Renal pelvis (tissue), 4 donors: ENCODE results near the gene PARM1. TPM values are rescaled to one million over a fixed set of nuclear protein-coding genes. Genes with fewer than 3 reads are reported as not detected.
A peak's percentile ranks its signal among the peaks of the same experiment; 100 is the strongest.

ENCODE experiments used
- DNase-seq: peaks from one replicate; pipeline ENCODE4 v3.0.0-alpha.2; 2013
- polyA plus RNA-seq, 3 donors: library from polyadenylated mRNA; unstranded; fragments of 120-200 nt; gene quantifications; one replicate each; pipeline ENCODE4 v1.2.1, GENCODE V29; 2013; ENCODE audit not compliant: insufficient read length in 3 of 3

PARM1 gene
- polyA plus RNA-seq, 3 donors, result 52.3 to 67.7 (median 56.9) TPM

DNA sequence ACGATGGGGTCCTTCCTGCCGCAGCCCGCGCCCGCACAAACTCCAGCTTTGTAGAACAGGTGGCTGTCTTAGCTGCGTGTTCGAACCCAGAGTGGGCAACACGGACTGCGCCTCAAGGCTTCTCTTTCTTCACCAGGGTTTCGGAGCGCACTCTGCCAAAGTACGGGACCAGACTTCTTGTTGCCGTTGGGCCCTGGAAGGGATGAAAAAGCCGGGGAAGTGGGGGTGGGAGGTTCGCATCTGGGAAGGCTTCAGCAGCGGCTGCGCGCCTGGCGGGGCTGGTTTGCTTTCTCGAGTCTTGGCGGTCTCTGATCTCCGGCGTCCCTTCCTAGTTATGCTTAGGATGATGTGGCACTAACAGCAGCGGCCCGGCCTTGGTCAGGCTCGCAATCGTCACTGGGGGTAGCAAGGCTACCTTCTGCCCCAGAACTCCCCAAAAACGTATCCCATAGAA, 673 bp downstream of the PARM1 start:
- DNase-seq, result no peak

DNA sequence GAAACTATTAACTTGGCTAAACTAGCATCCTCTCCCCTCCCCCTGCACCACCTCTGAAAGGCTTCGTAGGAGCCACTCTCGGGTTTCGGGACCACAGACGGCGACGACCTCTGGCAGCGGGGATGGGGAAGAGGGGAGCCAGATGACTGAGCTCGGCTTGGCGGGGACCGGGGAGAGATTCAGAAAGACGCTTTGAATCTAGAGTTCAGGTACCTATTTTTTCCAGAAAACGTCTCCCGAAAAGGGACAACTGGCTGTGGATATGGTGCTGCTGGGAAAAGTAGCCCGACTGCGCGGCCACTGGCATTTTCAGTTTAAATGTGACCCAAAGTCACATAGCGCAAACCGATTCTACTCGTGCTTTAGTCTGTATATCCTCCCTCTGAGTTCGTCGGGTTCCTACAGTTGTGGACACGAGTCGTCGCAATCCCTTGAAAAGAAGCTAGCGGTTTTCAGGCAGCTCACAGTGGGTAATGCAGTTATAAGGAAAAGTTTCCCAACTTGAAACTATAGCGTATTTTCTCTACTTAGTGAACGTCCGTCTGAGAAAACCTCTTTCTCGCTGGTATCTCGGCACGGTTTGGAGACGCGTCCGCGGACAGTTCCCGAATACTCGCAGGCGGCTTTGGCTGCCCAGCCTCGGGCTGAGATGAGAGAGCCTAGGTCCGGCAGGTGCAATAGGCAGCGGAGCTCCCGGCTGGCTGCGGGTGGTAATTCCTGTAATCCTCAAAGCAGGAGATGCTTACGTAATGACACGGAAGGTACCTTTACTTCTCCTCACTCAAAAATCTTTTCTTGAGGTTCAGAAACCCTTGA, 1.3 kb downstream of the PARM1 start:
- peak; percentile 35 for DNase-seq

DNA sequence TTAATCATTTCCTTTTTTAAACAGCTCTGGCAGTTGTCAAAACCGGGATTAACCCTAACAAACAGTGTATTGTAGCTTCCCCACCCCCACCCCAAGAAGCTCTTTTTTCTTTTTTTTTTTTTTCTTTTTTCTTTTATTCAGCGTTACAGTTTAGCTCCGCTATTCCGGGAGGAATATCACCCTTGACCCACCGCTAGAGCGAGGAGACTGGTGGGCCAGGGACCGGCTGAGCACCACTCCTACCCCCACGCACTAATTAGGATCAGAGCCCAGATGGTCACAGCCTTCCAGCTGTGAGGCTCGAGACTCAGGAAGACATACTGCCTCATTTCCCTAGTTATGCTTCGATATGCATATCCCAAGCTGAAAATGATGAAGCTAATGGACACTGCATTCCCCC, 2.0 kb downstream of the PARM1 start:
- peak; percentile 47 for DNase-seq

DNA sequence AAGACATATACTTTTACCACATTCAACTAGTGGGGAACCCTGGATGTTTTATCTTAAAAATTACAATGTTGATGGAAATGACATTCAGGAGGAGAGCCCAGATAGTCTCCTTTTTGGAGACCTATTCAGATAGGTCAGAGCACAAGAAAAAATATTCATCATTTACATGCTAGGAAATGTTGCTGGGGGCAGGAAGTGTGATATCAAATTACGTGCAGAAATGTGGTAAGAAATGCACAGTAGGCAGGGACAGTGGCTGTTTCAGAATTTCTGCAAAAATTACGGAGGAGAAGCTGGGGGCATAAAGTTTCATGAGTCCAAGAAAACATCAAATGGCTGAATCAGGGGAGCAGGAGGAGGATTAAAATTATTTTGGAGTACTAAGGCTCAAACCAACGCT, 8.2 kb downstream of the PARM1 start:
- DNase-seq, result no peak

DNA sequence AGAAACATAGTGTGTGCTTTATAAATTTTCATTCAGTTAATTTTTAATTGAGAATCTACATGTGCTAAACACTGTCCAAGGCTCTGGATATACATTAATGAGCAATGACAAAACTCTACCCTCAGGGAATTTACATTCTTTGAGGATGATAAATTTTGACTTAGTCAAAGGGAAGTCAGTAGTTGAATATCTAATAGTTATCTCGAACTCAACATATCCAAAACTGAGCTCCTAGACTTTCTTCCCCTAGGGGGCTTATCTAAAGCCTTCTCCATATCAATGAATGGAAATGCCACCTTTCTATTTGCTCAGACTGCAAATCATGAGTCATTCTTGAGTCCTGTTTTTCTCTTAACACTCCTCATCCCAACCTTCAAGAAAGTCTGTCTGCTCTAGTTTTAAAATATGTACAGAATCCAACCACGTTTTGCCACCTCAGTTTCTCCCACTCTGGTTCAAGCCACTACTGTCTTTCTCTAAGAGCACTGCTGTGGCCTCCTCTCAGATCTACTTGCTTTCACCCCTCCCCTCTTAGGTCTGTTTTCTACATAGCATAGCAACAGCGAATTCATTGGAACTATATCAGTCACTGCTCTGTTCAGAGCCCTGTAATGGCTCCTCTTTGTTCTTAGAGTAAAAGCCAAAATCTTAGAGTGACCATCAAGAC, 9.5 kb downstream of the PARM1 start:
- DNase-seq, result no peak

DNA sequence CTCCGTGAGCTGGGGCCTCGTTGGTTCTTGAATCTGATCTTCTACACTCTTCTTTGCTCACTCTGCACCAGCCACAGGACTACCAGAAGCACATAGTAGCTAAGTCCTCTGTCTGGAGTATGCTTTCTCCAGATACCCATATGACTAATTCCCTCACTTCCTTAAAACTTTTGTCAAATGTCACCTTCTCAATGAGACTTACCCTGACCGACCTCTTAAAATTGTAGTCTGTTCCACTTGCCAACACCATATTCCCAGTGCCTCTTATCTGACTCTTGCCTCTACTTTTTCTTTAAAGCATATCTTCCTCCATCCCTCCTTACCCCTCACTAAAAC, 10.0 kb downstream of the PARM1 start:
- DNase-seq, result no peak

DNA sequence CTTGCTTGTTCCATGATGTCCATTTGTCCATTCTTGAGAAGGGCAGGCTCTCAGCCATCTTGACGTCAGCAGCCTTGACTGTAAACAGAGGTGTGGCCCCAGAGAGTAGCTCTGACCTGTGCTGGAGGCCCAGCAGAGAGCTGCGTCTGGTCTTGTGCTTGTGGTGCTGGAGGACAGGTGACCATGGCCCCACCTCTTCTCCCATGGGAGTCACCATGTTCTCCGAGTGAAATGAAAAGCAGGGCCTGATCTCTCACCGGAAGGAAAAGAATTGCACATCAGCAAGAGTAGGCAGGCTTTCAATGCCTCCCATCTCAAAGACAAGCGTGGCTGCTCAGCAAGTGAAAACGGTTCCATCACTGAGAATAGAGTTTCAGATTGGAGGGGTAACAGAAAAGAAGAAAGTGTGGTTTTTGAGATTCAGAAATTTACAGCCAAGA, 11.5 kb downstream of the PARM1 start:
- no peak for DNase-seq

DNA sequence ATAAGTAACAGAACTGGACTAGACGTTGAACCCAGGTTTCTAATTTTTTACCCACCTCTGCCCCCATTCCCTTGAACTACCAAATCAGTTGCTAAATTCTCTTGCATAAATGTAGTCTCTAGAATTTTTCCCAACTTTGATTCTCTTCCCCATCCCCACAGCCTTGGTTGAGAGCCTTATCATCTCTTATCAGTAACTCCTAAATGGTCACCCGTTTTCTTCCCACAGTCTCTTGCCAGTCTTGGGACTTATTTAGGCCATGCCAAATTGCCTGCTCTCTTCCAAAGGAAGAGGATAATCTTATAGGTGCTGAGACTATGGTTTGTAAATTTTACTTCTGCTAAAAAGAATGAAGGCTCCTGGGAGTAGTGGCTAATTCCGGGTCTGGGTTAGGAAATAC, 13.3 kb downstream of the PARM1 start:
- no peak for DNase-seq

DNA sequence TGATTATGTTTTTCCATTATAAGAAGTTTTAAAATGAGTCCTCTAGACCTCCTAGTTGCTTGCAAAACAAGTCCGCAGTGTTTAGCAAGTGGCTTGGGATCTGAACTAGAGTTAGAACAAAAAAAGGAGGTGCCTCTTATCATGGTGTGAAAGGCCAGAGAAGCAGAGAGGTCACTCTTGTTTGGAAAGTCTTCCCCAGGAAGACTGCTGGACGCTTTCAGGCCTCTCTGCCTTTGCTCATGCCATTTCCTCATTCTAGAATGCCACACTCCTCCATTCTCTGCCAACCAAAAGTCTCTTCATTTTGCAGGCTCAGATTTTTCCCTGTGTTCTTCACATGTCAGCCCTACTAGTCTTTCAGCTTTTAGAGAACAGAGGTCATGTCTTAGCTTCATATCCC, 14.9 kb downstream of the PARM1 start:
- no peak for DNase-seq

DNA sequence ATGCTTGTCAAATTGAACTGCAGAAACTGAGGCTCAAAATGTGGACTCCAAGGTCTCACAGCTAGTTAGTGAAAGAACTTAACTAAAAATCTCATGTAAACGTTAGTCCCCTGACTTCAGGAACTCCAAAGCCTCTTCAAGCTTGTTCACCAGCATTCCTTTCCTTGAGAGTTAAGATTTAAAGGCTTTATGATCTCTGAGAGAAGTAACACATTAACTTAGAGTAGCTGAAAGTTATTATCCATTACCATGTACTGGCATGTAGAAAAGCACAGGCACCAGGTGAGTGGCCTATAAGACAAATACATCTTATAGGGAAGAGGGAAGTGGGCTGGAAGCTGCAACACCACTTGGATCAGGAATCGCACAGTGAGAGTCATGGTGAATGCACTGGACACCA, 15.3 kb downstream of the PARM1 start:
- DNase-seq, result peak; percentile 54

DNA sequence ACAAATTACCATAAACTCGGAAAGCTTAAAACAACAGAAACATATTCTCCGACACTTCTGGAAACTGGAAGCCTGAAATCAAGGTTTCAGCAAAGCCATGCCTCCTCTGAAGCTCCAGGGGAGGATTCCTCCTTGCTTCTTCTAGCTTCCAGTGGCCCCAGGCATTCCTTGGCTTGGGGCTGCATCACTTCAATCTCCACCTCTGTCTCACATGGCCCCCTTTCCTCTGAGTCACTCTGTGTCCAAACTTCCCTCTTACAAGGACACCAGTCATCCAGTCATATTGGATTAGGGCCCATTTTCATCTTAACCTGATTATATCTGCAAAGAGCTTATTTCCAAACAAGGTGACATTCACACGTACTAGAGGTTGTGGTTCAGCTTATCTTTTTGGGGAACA, 17.3 kb downstream of the PARM1 start:
- DNase-seq, result no peak

DNA sequence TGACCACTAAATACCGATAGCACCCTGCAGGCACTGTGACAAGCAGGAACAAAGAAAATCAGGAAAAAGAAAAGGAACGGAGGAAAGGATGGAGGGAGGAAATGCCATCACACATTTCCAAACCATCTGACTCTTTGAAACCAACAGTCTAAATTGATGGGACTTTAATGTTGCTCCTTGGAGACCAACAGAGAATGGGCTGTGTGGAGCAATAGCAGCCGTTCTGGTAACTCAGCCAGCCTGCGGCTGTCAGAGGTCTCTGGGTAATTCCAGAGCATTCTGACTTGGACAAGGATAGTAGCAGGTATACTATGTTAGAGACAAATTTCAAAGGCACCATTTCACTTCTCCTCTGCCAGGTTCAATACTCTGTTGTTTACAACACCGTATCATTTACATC, 18.0 kb downstream of the PARM1 start:
- DNase-seq, result no peak

DNA sequence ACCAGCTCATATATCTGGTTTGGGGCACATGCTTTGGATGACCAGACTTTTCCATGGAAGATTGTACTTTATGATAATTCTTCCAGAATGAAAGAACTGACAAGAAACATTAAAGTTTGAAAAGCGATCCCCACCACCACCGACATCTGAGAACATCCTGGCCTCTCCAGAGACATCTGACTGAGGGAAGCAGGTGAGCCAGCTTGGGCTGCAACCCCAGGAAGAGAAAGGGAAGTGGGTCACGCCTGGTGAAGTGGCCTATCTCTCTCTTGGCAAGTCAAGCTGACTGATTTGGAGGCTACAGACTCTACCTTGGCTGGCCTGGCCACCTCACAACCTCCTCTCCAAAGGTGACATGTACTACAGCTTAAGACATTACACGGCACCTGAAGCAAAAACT, 20.7 kb downstream of the PARM1 start:
- DNase-seq, result no peak

DNA sequence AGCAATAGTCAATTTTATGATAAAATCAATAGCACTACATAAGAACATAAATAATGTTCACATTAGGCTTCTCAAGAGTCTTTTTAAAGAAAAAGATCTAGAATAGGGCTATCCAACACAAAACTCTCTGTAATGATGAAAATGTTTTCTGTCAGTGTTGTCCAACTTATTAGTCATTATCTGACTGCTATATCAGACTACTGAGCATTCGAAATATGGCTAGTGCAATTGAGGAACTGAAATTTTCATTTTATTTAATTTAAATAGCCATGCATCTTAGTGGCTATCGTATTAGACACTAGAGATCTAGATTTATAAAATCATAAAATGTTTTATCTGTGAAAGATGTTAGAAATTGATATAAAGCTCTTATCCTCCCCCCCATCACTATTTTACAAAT, 26.0 kb downstream of the PARM1 start:
- no peak for DNase-seq

DNA sequence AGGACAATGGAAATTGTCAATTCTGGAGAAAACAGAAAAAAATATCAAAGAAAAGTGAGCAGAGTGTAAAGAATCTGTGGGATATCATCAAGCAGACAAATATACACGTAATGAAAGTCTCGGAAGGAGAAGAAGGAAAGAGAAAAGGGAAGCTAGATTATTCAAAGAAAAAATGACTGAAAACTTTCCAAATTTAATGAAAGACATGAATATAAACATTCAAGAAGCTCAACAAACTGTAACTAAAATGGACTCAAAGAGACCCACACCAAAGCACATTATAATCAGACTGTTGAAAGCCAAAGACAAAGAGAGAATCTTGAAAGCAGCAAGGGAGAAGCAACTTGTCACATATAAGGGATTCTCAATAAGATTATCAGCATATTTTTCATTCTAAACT, 28.3 kb downstream of the PARM1 start:
- DNase-seq, result no peak

DNA sequence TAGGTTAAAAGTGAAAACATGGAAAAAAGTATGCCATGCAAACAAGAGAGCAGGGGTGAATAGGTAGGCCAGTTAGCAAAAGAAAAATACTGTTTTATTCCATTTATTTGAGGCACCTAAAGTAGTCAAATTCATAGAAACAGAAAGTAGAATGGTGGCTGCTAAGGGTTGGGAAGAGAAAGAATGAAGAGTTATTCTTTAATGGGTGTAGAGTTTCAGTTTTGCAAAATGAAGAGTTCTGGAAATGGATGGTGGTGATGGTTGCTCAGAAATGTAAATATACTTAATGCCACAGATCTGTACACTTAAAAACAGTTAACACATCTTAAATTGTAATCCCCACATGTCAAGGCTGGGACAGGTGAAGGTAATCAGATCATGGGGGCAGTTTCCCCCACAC, 29.7 kb downstream of the PARM1 start:
- no peak for DNase-seq

DNA sequence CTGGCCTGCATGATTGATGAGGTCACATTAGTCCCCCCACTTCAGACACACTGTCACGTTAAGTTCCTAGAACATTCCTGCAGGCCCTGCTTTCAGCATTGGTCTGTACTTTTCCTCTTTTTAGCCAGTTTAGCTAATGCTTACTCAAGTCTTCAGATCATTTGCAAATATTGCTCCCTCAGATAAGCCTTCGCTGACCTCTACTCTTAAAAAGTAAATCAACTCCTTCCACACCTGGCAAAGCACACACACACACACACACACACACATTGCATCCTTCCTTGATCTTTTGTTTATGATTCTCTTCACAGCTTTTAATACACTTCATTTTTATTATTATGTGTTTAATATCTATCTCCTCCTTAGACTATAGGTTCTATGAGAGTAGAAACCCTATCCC, 31.4 kb downstream of the PARM1 start:
- DNase-seq, result no peak

DNA sequence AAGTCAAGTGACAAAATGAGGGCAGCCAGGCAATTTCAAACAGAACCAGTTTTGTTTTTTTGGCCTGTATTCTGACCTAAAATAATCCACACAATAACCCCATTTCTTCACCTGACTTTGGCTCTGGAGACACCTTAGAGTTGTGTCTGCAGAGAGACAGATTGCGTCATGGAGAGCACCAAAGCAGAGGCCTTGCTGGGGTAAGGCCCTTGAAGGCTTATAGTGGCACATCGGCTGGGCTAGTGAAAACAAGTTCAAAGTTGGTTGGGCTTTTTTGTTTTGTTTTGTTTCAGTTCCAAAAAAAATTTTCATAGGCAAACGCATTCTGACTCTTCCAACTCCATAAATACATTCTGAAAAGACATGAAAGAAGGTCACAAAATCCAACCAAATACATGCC, 34.4 kb downstream of the PARM1 start:
- no peak for DNase-seq

DNA sequence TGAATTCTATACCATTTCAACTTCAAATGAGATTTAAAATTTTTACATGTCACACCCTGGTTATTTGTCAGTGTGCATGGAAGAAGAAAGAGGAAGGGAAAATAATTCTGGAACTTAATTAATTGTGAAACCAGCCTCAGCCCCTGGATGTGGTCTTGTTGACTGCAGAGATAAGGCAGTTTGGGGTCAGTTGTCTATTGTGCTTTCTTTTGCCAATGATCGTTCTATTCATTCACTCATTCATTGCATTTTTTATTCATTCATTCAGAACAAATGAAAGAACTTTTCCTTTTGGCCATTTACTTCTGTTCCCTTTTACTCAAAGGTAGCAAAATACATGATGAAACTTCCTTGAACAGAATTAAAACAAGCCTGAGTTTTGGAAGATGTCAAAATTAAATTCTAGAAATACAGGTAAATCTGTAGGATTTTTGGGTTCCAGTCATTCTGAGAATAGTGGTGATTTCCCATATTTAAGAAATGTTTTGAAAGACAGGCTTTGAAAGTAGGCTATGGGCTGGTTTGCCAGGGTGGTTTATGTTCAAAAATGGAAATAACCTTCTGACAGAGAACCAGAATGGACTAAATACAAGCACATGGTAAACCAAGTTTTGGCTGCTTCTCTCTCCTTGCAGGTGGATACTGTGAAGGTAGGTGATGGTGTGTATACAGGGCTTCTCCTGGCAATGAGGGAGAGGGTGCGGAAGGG, 35.7 kb downstream of the PARM1 start:
- no peak for DNase-seq

DNA sequence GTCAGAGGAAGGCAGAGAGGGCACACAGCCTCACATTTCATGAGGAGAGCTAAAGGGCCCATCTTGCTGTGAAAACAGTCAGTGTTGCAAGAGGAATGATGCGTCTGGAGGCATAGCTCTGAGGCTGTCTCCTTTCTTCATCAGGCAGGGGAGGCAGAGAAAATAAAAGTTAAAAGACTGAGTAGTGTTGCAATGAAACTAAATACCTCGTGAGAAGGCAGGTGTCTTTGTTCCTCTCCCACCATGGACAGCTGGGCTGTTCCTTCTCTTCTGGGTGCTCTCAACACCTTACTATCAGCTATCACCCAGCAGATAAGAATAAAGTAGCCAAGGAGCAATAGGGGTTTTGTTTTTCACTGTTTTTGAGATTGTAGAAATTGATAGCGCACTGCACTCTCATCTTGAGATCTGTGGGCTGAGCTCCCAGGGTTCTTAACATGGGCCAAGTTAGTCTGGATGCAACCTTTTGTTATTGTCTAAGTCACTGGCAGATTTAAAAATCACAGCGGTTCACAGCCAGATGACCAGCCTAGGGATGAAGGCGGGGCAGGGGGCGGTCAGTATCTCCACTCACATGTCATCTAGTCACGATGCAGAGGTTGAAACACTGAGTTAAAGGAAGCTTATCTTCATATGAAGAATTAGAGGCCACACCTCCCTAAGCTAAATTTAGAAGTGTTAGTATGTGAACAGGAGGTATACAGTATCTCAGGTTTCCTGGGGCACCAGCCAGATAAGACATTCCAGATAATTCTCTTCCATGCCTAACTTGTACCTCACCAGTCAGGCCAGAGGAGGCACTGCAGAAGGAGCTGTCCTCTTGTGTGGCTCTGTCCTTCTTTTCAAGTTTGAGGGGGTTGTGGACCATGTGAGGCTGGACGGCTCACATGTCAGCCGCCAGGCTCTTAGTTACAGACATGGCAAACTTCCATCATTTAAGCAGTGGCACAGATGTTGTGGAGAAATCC, 36.9 kb downstream of the PARM1 start:
- no peak for DNase-seq

DNA sequence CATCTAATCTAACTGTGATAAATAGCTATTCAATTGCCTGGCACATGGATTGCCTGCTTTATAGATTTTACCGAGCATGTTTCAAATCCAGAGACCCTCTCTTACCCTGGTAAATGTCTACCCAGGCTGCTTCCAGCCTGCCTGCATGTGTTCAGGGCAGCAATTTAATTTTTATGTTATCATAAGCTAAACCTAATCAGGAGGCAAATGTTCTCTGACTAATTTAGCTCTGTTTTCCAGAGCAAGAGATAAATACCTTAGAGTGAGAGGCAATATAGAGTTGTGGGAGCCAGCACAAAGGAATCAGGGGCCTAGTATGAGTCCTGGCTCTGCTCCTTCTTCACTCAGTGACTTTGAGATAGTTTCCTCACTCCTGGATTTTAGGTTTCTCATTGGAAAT, 37.7 kb downstream of the PARM1 start:
- no peak for DNase-seq

DNA sequence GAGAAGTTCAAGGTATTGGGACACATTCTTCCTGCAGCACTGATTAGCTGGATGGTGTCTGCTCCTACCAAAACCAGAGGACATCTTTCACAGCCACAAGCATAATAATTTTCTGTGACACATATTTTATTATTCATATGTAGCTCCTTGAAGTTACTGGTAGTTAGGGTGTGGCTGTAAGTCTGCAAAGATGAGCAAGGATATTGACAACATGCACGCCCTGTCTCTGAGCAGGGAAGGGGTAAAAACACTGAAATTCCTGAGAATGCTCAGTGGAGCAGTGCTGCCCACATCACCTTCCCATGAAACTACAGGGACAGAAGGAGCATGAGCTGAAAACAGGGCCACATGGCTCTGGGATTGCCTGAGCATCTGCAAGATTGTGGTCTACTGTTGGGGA, 38.9 kb downstream of the PARM1 start:
- DNase-seq, result no peak
